Mesothelial cell of epicardium (in vitro differentiated cells): Measurements from ENCODE around the gene NDUFS3. TPM values are rescaled to one million over a fixed set of nuclear protein-coding genes. Genes with fewer than 3 reads are reported as not detected.
A peak's percentile ranks its signal among the peaks of the same experiment; 100 is the strongest.

Source experiments
- DNase-seq, 2 experiments: peaks; one replicate each; pipeline ENCODE4 v3.0.0; 2021; ENCODE audit warnings: low spot score in 2 of 2; ENCODE audit not compliant: unreplicated experiment in 2 of 2
- H3K27ac Mint-ChIP-seq: 2 replicates; pipeline ENCODE4 v1.8.0; 2021; ENCODE audit warnings: mixed read lengths
- H3K27me3 Mint-ChIP-seq: 2 replicates; pipeline ENCODE4 v1.8.0; 2021; ENCODE audit warnings: low read depth, mixed read lengths
- H3K36me3 Mint-ChIP-seq: 2 replicates; pipeline ENCODE4 v1.8.0; 2021; ENCODE audit warnings: mixed read lengths
- H3K4me1 Mint-ChIP-seq: 2 replicates; pipeline ENCODE4 v1.8.0; 2021; ENCODE audit warnings: mixed read lengths
- H3K4me3 Mint-ChIP-seq: 2 replicates; pipeline ENCODE4 v1.8.0; 2021; ENCODE audit warnings: mild to moderate bottlenecking, moderate library complexity, mixed read lengths
- H3K9me3 Mint-ChIP-seq: 2 replicates; pipeline ENCODE4 v1.8.0; 2021; ENCODE audit warnings: mixed read lengths
- CTCF ChIP-seq: fragments of 200-600 bp; sonication (generic); IDR thresholded peaks from one replicate; pipeline ENCODE4 v1.5.0; 2021; ENCODE audit warnings: antibody characterized with exemption; ENCODE audit not compliant: unreplicated experiment
- total RNA-seq: library from RNA; stranded (reverse); gene quantifications from 3 replicates; pipeline ENCODE4 v1.2.1, GENCODE V29; 2021

Gene NDUFS3
- total RNA-seq, 1 donor from 2014 or later, result 96.5 TPM

DNA sequence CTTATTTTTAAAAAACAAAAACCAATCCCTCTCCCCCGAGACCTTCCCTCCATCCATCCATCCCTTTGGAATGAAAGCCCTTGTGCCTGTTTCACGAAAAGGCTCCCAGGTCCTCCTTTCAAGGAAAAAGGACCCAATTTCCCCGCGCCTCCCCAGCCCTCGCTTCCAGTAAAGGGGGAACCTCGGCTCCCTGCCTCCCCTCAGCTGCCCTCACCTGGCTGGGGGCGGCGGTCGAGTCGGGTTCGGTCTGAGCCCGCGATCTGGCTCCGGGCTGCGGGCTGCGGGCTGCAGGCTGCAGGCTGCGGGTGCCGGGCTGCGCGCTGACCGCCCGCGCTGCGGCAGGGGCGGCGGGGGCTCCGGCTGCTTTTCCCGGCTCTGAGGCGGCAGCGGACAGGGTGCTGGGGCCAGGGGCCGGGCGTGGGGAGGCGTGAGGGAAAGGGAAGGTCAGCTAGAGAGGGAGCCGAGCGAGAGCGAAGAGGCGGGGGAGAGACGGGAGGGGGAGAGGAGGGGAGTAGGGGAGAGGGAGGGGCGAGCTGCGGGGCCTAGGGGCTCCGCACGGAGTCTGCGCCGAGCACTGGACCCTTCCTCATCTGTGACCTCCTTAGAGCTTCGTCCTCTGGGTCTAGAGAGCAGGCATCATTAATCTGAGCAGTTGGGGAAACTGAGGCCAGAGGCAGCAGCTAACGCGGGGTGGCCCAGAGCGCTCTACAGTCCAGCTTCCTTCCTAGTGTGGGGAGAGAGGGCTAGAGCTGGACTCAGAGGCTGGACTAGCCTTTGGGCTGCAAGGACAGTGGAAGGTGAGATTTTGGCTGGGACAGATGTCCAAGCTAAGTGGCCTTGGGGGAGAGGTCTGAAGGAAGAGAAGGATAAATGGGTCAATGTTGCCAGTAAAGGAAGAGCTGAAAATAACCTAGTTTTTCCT lies 15.3 kb downstream of the NDUFS3 start, which contains the start of gene C1QTNF4:
Gene C1QTNF4, minus strand, starts transcription at position 478 of the 922 bp plus-strand sequence. CDS start 3,601 bp downstream, outside the sequence.
- Mint-ChIP-seq H3K4me3 (peak within 1 kb of the TSS; percentile 70), H3K27ac (no peak within 1 kb of the TSS)

GRCh38 chr11:47595029-47595428 lies 16.2 kb downstream of the NDUFS3 start:
- Mint-ChIP-seq H3K9me3 (no peaks in the 10 kb centered on the region), H3K4me3 (peak overlapping the region; percentile 70), H3K27ac (no peak overlapping the region), H3K4me1 (peaks cover 22% of the 10 kb centered on the region), H3K27me3 (peaks cover 43% of the 10 kb centered on the region), H3K36me3 (no peaks in the 10 kb centered on the region)
- TF ChIP-seq CTCF, result no peak
- no peak for DNase-seq

More for the DNA sequence above, 15.3 kb downstream of the NDUFS3 start, which contains the start of gene C1QTNF4:
- Mint-ChIP-seq H3K27me3 (peaks cover 43% of the 10 kb centered on the region), H3K9me3 (no peaks in the 10 kb centered on the region), H3K36me3 (no peaks in the 10 kb centered on the region), H3K4me1 (peaks cover 16% of the 10 kb centered on the region)
- no peak for TF ChIP-seq CTCF
- peak in 1 of 2 experiments; percentile 46 for DNase-seq

DNA sequence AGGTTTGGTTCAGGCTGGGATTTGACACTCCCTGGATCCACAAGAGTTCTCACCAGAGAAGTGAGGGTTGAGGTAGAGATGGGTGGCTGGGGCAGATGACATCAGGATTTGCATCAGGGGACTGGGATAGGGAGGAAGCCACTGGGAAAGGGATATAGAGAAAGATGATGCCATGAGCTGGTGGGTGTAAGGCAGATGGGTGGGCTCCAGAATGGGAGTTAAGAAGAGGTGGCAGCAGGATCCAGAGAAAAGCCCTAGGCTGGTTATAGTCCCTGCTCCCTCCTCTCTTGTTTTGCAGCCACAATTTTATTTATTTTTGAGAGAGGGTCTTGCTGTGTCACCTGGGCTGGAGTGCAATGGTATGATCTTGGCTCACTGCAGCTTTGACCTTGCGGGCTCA lies 17.1 kb downstream of the NDUFS3 start:
- Mint-ChIP-seq H3K27ac (no peak overlapping the region), H3K27me3 (peaks cover 43% of the 10 kb centered on the region), H3K9me3 (no peaks in the 10 kb centered on the region), H3K36me3 (no peaks in the 10 kb centered on the region), H3K4me1 (peaks cover 22% of the 10 kb centered on the region), H3K4me3 (no peak overlapping the region)
- no peak for DNase-seq
- no peak for TF ChIP-seq CTCF

DNA sequence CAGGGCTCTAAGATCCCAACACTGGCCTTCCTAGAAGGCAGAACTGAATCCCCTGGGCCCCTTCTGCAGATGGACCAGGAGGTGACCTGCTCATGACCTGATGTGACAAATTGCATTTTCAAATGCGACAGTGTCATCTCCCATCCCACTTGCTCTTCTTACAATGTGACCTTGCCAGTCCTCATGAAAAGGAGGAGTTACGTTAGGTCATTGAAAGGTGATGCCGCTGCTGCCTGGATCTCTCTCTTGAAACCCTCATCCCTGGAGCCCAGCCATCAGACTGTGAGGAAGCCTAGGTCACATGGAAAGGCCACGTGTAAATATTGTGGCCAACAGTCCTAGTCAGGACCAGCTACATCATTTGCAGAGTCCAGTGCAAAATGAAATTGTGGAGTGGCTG lies 21.0 kb downstream of the NDUFS3 start:
- H3K27me3 Mint-ChIP-seq, result peaks cover 12% of the 10 kb centered on the region
- no peaks in the 10 kb centered on the region for H3K36me3 Mint-ChIP-seq
- H3K4me1 Mint-ChIP-seq, result peaks cover 10% of the 10 kb centered on the region
- no peak overlapping the region for H3K27ac Mint-ChIP-seq
- no peak for TF ChIP-seq CTCF
- no peak for DNase-seq
- H3K9me3 Mint-ChIP-seq, result no peaks in the 10 kb centered on the region
- H3K4me3 Mint-ChIP-seq, result no peak overlapping the region

- no peak overlapping the region for H3K4me3 Mint-ChIP-seq
- no peak overlapping the region for H3K27ac Mint-ChIP-seq
- no peaks in the 10 kb centered on the region for H3K27me3 Mint-ChIP-seq
- H3K4me1 Mint-ChIP-seq, result peaks cover 24% of the 10 kb centered on the region
- H3K9me3 Mint-ChIP-seq, result no peaks in the 10 kb centered on the region
- DNase-seq, result no peak
- no peak for TF ChIP-seq CTCF
- peaks cover 5% of the 10 kb centered on the region for H3K36me3 Mint-ChIP-seq
These were observed 24.4 kb downstream of the NDUFS3 start for GRCh38 chr11:47603295-47603694.
